ENCODE results near the gene FAM83D. TPM values are rescaled to one million over a fixed set of nuclear protein-coding genes. Genes with fewer than 3 reads are reported as not detected.

The FAM83D gene
- total and polyA plus RNA-seq, 2 of the 8 experiments (the other 6 are each of a cell fraction or from before 2014, with no cell fraction given) = 60.9 to 62.6 TPM

DNA sequence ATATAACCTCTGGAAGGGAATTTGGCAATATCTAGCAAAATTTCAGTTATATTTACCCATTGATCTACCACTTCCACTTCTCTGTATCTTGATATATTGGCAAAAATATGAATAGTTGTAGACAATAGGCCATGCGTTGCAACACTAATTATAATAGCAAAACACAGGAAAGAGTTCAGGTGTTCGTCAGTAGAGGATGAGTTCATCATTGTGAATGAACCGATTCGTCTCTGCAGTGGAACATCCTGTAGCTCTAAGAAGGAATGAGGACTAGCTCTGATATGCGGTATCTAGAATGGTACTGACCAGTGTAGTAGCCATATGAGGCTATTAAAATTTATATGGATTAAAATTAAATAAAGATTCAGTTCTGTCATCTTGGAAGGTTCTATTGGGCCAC is 8.3 kb downstream of the FAM83D start:
- Histone ChIP-seq H3K4me3 (ENCODE audit: extremely low read depth in 1 of 4, insufficient read depth in 2 of 4, low read depth in 3 of 4, low read length in 4 of 4) (no peak overlapping the region), H3K18ac (ENCODE audit: extremely low read depth, low read length) (no peak overlapping the region), H3K9ac (replicated peaks in 1 of 4; ENCODE audit: extremely low read depth in 1 of 4, low read depth in 3 of 4, low read length in 3 of 4) (no peak overlapping the region), H2BK5ac (ENCODE audit: low read depth, low read length) (no peak overlapping the region), H2BK120ac (replicated peaks; ENCODE audit: low read depth, low read length) (no peak overlapping the region), H4K8ac (ENCODE audit: extremely low read depth, insufficient read depth, low read length) (no peak overlapping the region), H2BK20ac (ENCODE audit: low read length) (no peak overlapping the region), H2AK5ac (ENCODE audit: low read depth, low read length) (no peak overlapping the region), H4K91ac (replicated peaks; ENCODE audit: insufficient read length, low read length) (no peak overlapping the region), H3K23me2 (ENCODE audit: low read depth, low read length) (no peaks in the 10 kb centered on the region), H3K23ac (ENCODE audit: insufficient read length) (no peak overlapping the region), H3K27me3 (replicated peaks in 1 of 4; ENCODE audit: control insufficient read depth in 3 of 4, extremely low read depth in 1 of 4, insufficient read depth in 3 of 4, low read length in 3 of 4) (no peaks in the 10 kb centered on the region), H3K27ac (ENCODE audit: low read depth, low read length) (no peak overlapping the region), H4K20me1 (replicated peaks in 1 of 2; ENCODE audit: control insufficient read depth in 1 of 2, insufficient read depth in 2 of 2, low read length in 2 of 2) (peaks cover 24 to 27% of the 10 kb centered on the region in 2 experiments), H3K14ac (ENCODE audit: insufficient read length) (no peak overlapping the region), H3K4me2 (ENCODE audit: insufficient read depth in 1 of 2, low read depth in 2 of 2, low read length in 2 of 2) (no peak overlapping the region), H3K56ac (replicated peaks; ENCODE audit: insufficient read length, low read depth, low read length) (no peak overlapping the region), H3K4me1 (replicated peaks in 1 of 4; ENCODE audit: control insufficient read depth in 3 of 4, insufficient read depth in 4 of 4, low read length in 3 of 4) (peaks cover 0 to 6% (median 2%) of the 10 kb centered on the region in 4 experiments; a peak in 5 of 7 replicates), H3K36me3 (ENCODE audit: control insufficient read depth in 2 of 4, insufficient read depth in 4 of 4, low read length in 3 of 4) (peaks cover 0 to 22% (median 6%) of the 10 kb centered on the region in 4 experiments; a peak in 3 of 8 replicates), H4K5ac (ENCODE audit: insufficient read length, low read depth, low read length) (no peak overlapping the region), H3K4ac (replicated peaks; ENCODE audit: insufficient read length, low read depth, low read length) (no peak overlapping the region), H3K79me2 (ENCODE audit: control insufficient read depth in 1 of 2, insufficient read depth in 2 of 2, low read length in 2 of 2) (peaks cover 46 to 99% of the 10 kb centered on the region in 2 experiments), H2AFZ (ENCODE audit: low read length) (no peak overlapping the region), H3K79me1 (ENCODE audit: low read depth, low read length) (peaks cover 35% of the 10 kb centered on the region), H2BK12ac (ENCODE audit: low read depth, low read length) (no peak overlapping the region), H2BK15ac (ENCODE audit: low read length) (no peak overlapping the region), H3K9me3 (ENCODE audit: insufficient read depth in 2 of 2, low read depth in 1 of 2, low read length in 1 of 2) (no peaks in the 10 kb centered on the region)
- TF ChIP-seq CTCF (IDR thresholded peaks at IDR 0.05; ENCODE audit: control extremely low read depth in 1 of 3, insufficient read depth in 1 of 3, low read depth in 1 of 3, low read length in 3 of 3) (no peak), YY1 (IDR thresholded peaks at IDR 0.05; ENCODE audit: low read depth, low read length) (no peak), SP2 (IDR thresholded peaks at IDR 0.05; ENCODE audit: low read length) (no peak), RNF2 (IDR thresholded peaks at IDR 0.05; ENCODE audit: borderline replicate concordance, low read depth, low read length, missing control alignments, poor library complexity, severe bottlenecking) (no peak), GTF2F1 (IDR thresholded peaks at IDR 0.05; ENCODE audit: borderline replicate concordance, low read depth, low read length) (no peak), BRCA1 (IDR thresholded peaks at IDR 0.05; ENCODE audit: low read depth, low read length) (no peak), ATF3 (IDR thresholded peaks at IDR 0.05; ENCODE audit: insufficient read depth, low read depth, low read length) (no peak), MAFK (IDR thresholded peaks at IDR 0.05; ENCODE audit: low read depth, low read length) (no peak)
- FAIRE-seq = no peak
- WGBS, 2 experiments (ENCODE audit: extremely low coverage in 1 of 2, insufficient coverage in 1 of 2, insufficient read length in 1 of 2, insufficient replicate concordance in 2 of 2, low coverage in 1 of 2, low lambda C conversion rate in 2 of 2, missing lambda C conversion rate in 1 of 2) = 93% methylated on average over 5 of the region's 5 CpGs; no CpG with 5 or more reads in 1 of the 2 experiments
- ChIA-PET POLR2A (ENCODE audit: partially characterized antibody) (interaction anchor here (0.7 to 1.0 kb wide), 3 partner anchors 9 to 16 kb away, joined by 3 read pairs; no protein-coding TSS in a partner anchor), CTCF (ENCODE audit: partially characterized antibody) (interaction anchor here (1.0 to 1.2 kb wide), 3 partner anchors 10 to 183 kb away, joined by 3 to 4 read pairs (median 3); no protein-coding TSS in a partner anchor)
- DNase-seq (ENCODE audit: low read depth in 1 of 2, low spot score in 2 of 2) = no peak
